Fibroblast of mammary gland (primary cell): ENCODE measurements around the gene CFTR.
A peak's percentile ranks its signal among the peaks of the same experiment; 100 is the strongest.

Experiments
- DNase-seq: peaks from one replicate; pipeline ENCODE4 v3.0.0-alpha.2; 2010; ENCODE audit warnings: low read depth
- H3K4me3 ChIP-seq: 2 replicates; pipeline ENCODE4 v1.5.1; 2011; ENCODE audit warnings: low read depth, mild to moderate bottlenecking, low read length, moderate library complexity; ENCODE audit not compliant: control insufficient read depth
- CTCF ChIP-seq: conservative IDR thresholded peaks from 2 replicates; pipeline ENCODE4 v1.5.1; 2011; ENCODE audit warnings: low read depth, low read length, inconsistent platforms; ENCODE audit not compliant: control insufficient read depth, insufficient read depth

CFTR gene

GRCh38 chr7:117682681-117683385 is 203.0 kb downstream of the CFTR start:
- peak; percentile 18 for DNase-seq
- TF ChIP-seq CTCF = no peak
- H3K4me3 ChIP-seq = no peak overlapping the region

GRCh38 chr7:117683430-117684175 is 203.8 kb downstream of the CFTR start:
- peak; percentile 15 for DNase-seq
- TF ChIP-seq CTCF = no peak
- H3K4me3 ChIP-seq = no peak overlapping the region

GRCh38 chr7:117685795-117686194 is 206.0 kb downstream of the CFTR start:
- H3K4me3 ChIP-seq = no peak overlapping the region
- DNase-seq = no peak
- TF ChIP-seq CTCF = no peak

- TF ChIP-seq CTCF = no peak
- no peak overlapping the region for H3K4me3 ChIP-seq
- no peak for DNase-seq
Measured at GRCh38 chr7:117686311-117686935, 206.6 kb downstream of the CFTR start.

- no peak for TF ChIP-seq CTCF
- no peak for DNase-seq
- no peak overlapping the region for H3K4me3 ChIP-seq
Measured at GRCh38 chr7:117688126-117688525, 208.3 kb downstream of the CFTR start.

GRCh38 chr7:117689406-117689805 is 209.6 kb downstream of the CFTR start:
- no peak overlapping the region for H3K4me3 ChIP-seq
- no peak for TF ChIP-seq CTCF
- no peak for DNase-seq
